HepG2 (cell line): ENCODE measurements around the gene IFT122. TPM values are rescaled to one million over a fixed set of nuclear protein-coding genes. Genes with fewer than 3 reads are reported as not detected.

ENCODE experiments used
- CBX5 ChIP-seq: sonication (generic); formaldehyde crosslinking; IDR thresholded peaks from 2 replicates; pipeline ENCODE4 v1.4.0; 2020; ENCODE audit warnings: missing genetic modification reagents, borderline replicate concordance
- GABPA ChIP-seq, 2 experiments: IDR thresholded peaks; 2 replicates each; pipeline ENCODE4 v1.6.1; 2011 to 2016; ENCODE audit warnings: low read depth in 2 of 2, low read length in 1 of 2, missing biosample characterization in 1 of 2, missing genetic modification characterization in 1 of 2
- GABPB1 ChIP-seq: IDR thresholded peaks from 2 replicates; pipeline ENCODE4 v1.6.1; 2016; ENCODE audit warnings: mild to moderate bottlenecking, missing genetic modification reagents, moderate library complexity, missing compliant biosample characterization
- GTF2F1 ChIP-seq: fragments of 150-350 bp; IDR thresholded peaks from 2 replicates; pipeline ENCODE4 v1.6.1; 2014; ENCODE audit warnings: low read length
- NFIB ChIP-seq: sonication (generic); formaldehyde crosslinking; IDR thresholded peaks from 2 replicates; pipeline ENCODE4 v1.9.0; 2021; ENCODE audit warnings: missing genetic modification reagents, mild to moderate bottlenecking, borderline replicate concordance
- POLR2G ChIP-seq: fragments of 200-400 bp; formaldehyde crosslinking; IDR thresholded peaks from 2 replicates; pipeline ENCODE4 v1.6.1; 2018; ENCODE audit warnings: mild to moderate bottlenecking, low read depth, low read length, moderate library complexity
- PRPF4 ChIP-seq: fragments of 200-400 bp; formaldehyde crosslinking; IDR thresholded peaks from 2 replicates; pipeline ENCODE4 v1.6.1; 2016; ENCODE audit warnings: low read length, low read depth; ENCODE audit not compliant: poor library complexity, severe bottlenecking
- SMC3 ChIP-seq: IDR thresholded peaks from 2 replicates; pipeline ENCODE4 v1.6.1; 2011; ENCODE audit warnings: low read length, improper control_type of control experiment
- SUZ12 ChIP-seq: fragments of 150-350 bp; IDR thresholded peaks from 2 replicates; pipeline ENCODE4 v1.6.1; 2014; ENCODE audit warnings: low read depth, low read length
- THAP11 ChIP-seq: IDR thresholded peaks from 2 replicates; pipeline ENCODE4 v1.6.1; 2016; ENCODE audit warnings: missing biosample characterization, missing genetic modification reagents
- ZFP82 ChIP-seq: sonication (generic); formaldehyde crosslinking; IDR thresholded peaks from 2 replicates; pipeline ENCODE4 v1.5.1; 2020; ENCODE audit warnings: mild to moderate bottlenecking, missing genetic modification reagents, borderline replicate concordance
- ZMYM3 ChIP-seq: sonication (generic); formaldehyde crosslinking; IDR thresholded peaks from 2 replicates; pipeline ENCODE4 v1.5.1; 2020; ENCODE audit warnings: mild to moderate bottlenecking, missing genetic modification reagents
- ZMYM4 ChIP-seq: sonication (generic); formaldehyde crosslinking; IDR thresholded peaks from 2 replicates; pipeline ENCODE4 v1.8.1; 2023; ENCODE audit warnings: mild to moderate bottlenecking, missing genetic modification reagents
- ZNF263 ChIP-seq: sonication (generic); formaldehyde crosslinking; IDR thresholded peaks from 2 replicates; pipeline ENCODE4 v1.4.0; 2020; ENCODE audit warnings: missing genetic modification reagents
- ZNF337 ChIP-seq: sonication (generic); formaldehyde crosslinking; IDR thresholded peaks from 2 replicates; pipeline ENCODE4 v1.5.1; 2020; ENCODE audit warnings: missing genetic modification reagents, low read depth, mild to moderate bottlenecking, borderline replicate concordance
- polyA plus RNA-seq, 8 experiments: library from polyadenylated mRNA; depleted of rRNA in 3 of 8; stranded (reverse) in 7 of 8; unstranded in 1 of 8; fragments of >200 nt; fragmentation: Illumina TruSeq in 4 of 8; extraction: Trizol in 4 of 8; gene quantifications; 2 replicates each; pipeline versions ENCODE4 v1.2.1 to v1.2.3, GENCODE V29; 2011 to 2016; ENCODE audit warnings: low read depth in 4 of 8, missing spikeins in 1 of 8, mixed read lengths in 1 of 8; ENCODE audit not compliant: insufficient read depth in 1 of 8
- total RNA-seq, 5 experiments: library from RNA; depleted of rRNA; stranded (reverse); fragments of >200 nt; fragmentation: Illumina TruSeq; extraction: Trizol; gene quantifications; 2 replicates each; pipeline ENCODE4 v1.2.3, GENCODE V29; 2016; ENCODE audit warnings: low read depth in 1 of 5
- TF ChIP-seq, protein P1 (sequence below): conservative IDR thresholded peaks from 2 replicates; pipeline ENCODE4 v1.6.1; 2018; ENCODE audit warnings: missing genetic modification reagents
- TF ChIP-seq, protein P2 (sequence below): sonication (generic); formaldehyde crosslinking; IDR thresholded peaks from 2 replicates; pipeline ENCODE4 v1.8.1; 2023; ENCODE audit warnings: missing genetic modification reagents, mild to moderate bottlenecking, borderline replicate concordance
- TF ChIP-seq, protein P3 (sequence below): sonication (generic); formaldehyde crosslinking; IDR thresholded peaks from 2 replicates; pipeline ENCODE4 v1.4.0; 2020; ENCODE audit warnings: missing genetic modification reagents, borderline replicate concordance
- TF ChIP-seq, protein P4 (sequence below): sonication (generic); formaldehyde crosslinking; conservative IDR thresholded peaks from 2 replicates; pipeline ENCODE4 v1.8.0; 2022; ENCODE audit warnings: mild to moderate bottlenecking, moderate library complexity, missing genetic modification reagents
- TF ChIP-seq, protein P5 (sequence below): sonication (generic); formaldehyde crosslinking; IDR thresholded peaks from 2 replicates; pipeline ENCODE4 v1.4.0; 2020; ENCODE audit warnings: missing genetic modification reagents, borderline replicate concordance

The IFT122 gene
- total and polyA plus RNA-seq, 2 of the 13 experiments (the other 11 are each of a cell fraction or from before 2014, with no cell fraction given), result 10.1 to 10.3 TPM

DNA sequence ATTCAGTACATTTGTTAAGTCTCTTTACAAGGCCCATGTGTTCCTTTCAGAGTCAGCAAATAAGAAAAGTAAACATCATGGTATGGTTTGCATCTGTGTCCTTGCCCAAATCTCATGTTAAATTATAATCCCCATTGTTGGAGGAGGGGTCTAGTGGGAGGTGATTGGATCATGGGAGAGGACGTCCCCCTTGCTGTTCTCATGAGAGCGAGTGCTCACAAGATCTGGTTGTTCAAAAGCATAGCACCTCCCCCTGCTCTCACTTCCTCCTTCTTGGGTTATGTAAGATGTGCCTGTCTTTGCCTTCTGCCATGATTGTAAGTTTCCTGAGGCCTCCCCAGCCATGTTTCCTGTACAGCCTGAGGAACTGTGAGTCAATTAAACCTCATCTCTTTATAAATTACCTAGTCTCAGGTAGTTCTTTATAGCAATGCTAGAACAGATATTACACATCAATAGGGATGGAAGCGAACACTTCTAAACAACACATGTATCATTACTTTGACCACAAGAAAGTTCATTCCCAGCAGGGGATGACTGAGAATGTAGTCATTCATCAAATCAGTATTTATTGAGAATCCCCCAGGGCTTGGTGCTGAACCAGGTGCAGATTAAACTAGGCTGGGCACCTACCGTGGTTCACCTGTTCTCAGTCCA lies 15.7 kb upstream of the IFT122 start (continued):
- TF ChIP-seq, protein P1, sequence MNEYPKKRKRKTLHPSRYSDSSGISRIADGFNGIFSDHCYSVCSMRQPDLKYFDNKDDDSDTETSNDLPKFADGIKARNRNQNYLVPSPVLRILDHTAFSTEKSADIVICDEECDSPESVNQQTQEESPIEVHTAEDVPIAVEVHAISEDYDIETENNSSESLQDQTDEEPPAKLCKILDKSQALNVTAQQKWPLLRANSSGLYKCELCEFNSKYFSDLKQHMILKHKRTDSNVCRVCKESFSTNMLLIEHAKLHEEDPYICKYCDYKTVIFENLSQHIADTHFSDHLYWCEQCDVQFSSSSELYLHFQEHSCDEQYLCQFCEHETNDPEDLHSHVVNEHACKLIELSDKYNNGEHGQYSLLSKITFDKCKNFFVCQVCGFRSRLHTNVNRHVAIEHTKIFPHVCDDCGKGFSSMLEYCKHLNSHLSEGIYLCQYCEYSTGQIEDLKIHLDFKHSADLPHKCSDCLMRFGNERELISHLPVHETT (CRISPR knock-in tag), result 0 out of 2 replicates have a peak, but pooled peaks have one; percentile 6
- no peak for TF ChIP-seq POLR2G
- TF ChIP-seq, protein P2, sequence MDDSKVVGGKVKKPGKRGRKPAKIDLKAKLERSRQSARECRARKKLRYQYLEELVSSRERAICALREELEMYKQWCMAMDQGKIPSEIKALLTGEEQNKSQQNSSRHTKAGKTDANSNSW (CRISPR knock-in tag), result no peak
- TF ChIP-seq ZMYM4 (CRISPR knock-in tag), result 0 out of 2 replicates have a peak, but pooled peaks have one; percentile 13
- no peak for TF ChIP-seq PRPF4
- no peak for TF ChIP-seq NFIB (CRISPR knock-in tag)
- TF ChIP-seq, protein P3, sequence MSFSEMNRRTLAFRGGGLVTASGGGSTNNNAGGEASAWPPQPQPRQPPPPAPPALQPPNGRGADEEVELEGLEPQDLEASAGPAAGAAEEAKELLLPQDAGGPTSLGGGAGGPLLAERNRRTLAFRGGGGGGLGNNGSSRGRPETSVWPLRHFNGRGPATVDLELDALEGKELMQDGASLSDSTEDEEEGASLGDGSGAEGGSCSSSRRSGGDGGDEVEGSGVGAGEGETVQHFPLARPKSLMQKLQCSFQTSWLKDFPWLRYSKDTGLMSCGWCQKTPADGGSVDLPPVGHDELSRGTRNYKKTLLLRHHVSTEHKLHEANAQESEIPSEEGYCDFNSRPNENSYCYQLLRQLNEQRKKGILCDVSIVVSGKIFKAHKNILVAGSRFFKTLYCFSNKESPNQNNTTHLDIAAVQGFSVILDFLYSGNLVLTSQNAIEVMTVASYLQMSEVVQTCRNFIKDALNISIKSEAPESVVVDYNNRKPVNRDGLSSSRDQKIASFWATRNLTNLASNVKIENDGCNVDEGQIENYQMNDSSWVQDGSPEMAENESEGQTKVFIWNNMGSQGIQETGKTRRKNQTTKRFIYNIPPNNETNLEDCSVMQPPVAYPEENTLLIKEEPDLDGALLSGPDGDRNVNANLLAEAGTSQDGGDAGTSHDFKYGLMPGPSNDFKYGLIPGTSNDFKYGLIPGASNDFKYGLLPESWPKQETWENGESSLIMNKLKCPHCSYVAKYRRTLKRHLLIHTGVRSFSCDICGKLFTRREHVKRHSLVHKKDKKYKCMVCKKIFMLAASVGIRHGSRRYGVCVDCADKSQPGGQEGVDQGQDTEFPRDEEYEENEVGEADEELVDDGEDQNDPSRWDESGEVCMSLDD, result no peak
- TF ChIP-seq SMC3, result no peak
- TF ChIP-seq GABPA (IDR thresholded peaks at IDR 0.05; ENCODE audit: low read depth, low read length), result no peak
- 0 out of 2 replicates have a peak, but pooled peaks have one; percentile 15 for TF ChIP-seq GABPA (CRISPR knock-in tag; IDR thresholded peaks at IDR 0.05; ENCODE audit: low read depth)
- no peak for TF ChIP-seq SUZ12
- TF ChIP-seq, protein P4, sequence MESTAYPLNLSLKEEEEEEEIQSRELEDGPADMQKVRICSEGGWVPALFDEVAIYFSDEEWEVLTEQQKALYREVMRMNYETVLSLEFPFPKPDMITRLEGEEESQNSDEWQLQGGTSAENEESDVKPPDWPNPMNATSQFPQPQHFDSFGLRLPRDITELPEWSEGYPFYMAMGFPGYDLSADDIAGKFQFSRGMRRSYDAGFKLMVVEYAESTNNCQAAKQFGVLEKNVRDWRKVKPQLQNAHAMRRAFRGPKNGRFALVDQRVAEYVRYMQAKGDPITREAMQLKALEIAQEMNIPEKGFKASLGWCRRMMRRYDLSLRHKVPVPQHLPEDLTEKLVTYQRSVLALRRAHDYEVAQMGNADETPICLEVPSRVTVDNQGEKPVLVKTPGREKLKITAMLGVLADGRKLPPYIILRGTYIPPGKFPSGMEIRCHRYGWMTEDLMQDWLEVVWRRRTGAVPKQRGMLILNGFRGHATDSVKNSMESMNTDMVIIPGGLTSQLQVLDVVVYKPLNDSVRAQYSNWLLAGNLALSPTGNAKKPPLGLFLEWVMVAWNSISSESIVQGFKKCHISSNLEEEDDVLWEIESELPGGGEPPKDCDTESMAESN, result no peak
- TF ChIP-seq, protein P5, sequence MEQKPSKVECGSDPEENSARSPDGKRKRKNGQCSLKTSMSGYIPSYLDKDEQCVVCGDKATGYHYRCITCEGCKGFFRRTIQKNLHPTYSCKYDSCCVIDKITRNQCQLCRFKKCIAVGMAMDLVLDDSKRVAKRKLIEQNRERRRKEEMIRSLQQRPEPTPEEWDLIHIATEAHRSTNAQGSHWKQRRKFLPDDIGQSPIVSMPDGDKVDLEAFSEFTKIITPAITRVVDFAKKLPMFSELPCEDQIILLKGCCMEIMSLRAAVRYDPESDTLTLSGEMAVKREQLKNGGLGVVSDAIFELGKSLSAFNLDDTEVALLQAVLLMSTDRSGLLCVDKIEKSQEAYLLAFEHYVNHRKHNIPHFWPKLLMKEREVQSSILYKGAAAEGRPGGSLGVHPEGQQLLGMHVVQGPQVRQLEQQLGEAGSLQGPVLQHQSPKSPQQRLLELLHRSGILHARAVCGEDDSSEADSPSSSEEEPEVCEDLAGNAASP (CRISPR knock-in tag), result no peak
- 0 out of 2 replicates have a peak, but pooled peaks have one; percentile 25 for TF ChIP-seq THAP11 (CRISPR knock-in tag)
- no peak for TF ChIP-seq ZFP82 (CRISPR knock-in tag)
- TF ChIP-seq ZNF337 (CRISPR knock-in tag), result no peak
- TF ChIP-seq GABPB1 (CRISPR knock-in tag), result peak; percentile 20; the same call in 1 of the 2 replicates
- TF ChIP-seq ZMYM3 (CRISPR knock-in tag), result peak; percentile 32; the same call in 1 of the 2 replicates
- TF ChIP-seq ZNF263 (CRISPR knock-in tag), result 0 out of 2 replicates have a peak, but pooled peaks have one; percentile 41
- no peak for TF ChIP-seq CBX5 (CRISPR knock-in tag)
- no peak for TF ChIP-seq GTF2F1
